Astrocyte (in vitro differentiated cells and primary cell): ENCODE data around the gene GRAMD1B.
"Not testable (repeated sequence)": the region's sequence is repeated elsewhere in the genome, so short reads cannot be mapped to it uniquely, and the experiment has no call there.

Experiments
- CTCF ChIP-seq: IDR thresholded peaks from 2 replicates; pipeline ENCODE4 v1.5.1; 2011; ENCODE audit warnings: low read depth, mild to moderate bottlenecking, inconsistent platforms, low read length, moderate library complexity; ENCODE audit not compliant: insufficient read depth
- EZH2 ChIP-seq: IDR thresholded peaks from 2 replicates; pipeline ENCODE4 v1.6.1; 2012; ENCODE audit warnings: mild to moderate bottlenecking, low read length, inconsistent platforms; ENCODE audit not compliant: insufficient read depth

GRCh38 chr11:123659965-123660364 lies 229.9 kb downstream of the GRAMD1B start:
- not testable (repeated sequence) for TF ChIP-seq EZH2, CTCF
